Suppressor macrophage treated with lipopolysaccharide for 1 hour (primary cell): ENCODE results near the gene ABCA3.

ENCODE experiments used
- DNase-seq, 3 donors: peaks; one replicate each; pipeline ENCODE4 v3.0.0-alpha.2; 2020 to 2022

The ABCA3 gene

DNA sequence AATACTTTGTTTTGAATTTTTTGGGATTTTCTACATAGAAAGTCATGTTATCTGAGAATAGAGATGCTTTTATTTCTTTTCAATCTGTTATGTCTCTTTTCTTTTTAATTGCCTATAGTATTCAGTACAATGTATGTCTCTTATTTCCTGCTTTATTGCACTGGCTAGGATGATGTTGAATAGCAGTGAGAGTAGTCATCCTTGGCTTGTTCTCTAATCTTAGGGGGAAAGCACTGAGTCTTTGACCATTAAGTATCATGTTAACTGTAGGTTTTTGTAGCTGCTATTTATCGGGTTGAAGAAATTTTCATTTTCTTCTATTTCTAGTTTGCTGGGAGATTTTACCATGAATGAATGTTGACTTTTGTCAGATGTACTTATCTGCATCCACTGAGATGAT, 10.0 kb upstream of the ABCA3 start:
- DNase-seq = no peak

DNA sequence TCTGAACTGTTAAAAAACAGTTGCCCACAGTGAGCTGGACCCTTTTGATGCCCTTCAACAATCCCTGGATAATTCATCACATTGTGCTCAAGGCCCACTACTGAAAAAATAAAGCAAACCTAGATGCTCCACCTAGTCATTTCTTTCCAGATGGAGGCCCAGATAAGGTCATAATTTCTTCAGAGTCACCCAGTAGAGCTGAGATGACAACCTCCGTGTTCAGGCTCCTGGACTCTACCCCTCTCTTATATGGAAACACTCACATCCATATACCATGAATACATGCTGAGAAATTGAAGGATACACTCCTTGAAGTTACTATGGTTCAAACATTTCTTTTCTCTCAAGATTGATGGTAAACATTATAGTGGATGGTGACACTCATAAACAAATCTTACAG, 2.7 kb upstream of the ABCA3 start:
- DNase-seq = no peak

DNA sequence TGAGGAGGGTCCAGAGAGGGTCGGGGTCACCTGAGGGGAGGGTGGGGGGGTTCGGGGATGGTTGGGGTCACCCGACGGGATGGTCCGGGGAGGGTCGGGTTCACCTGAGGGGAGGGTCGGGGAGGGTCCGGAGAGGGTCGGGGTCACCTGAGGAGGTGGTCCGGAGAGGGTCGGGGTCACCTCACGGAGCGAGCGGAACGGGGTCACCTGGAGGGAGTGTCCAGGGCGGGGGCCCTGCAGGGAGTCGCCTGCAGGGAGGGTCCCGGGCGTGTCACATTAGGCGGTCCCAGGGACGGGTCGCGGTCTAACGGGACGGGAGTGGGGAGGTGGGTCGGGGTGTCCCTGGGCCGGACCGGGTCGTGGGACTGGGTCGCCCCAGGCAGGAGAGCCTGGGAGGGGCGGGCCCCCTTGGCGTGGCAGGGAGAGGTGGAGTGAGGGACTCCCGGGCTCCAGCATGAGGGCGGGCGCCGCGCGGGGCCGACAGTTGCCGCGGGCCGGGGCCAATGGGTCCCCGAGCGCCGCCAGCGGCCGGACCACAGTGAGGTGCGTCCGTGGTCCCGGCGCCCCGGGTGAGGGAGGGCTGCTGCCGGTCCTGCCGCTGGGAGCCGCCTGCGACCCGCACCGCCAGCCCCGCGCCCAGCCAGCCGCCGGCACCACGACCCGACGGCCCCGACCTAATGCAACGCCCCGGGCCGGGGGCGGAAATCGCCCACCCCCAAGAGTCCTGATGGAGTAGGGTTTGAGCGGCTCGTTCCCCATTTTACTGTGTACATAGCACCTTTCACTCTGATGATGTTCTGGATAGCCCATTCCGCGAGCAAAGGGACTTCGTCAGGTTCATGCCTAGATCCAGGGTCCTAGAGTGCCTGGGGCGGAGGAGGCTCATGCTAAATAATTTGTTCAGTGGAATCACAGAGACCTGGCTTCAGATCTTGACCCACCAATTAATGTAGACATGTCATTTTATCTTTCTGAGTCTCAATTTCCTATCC, 1.2 kb upstream of the ABCA3 start:
- peak in 1 of 3 donors; percentile 10 for DNase-seq

DNA sequence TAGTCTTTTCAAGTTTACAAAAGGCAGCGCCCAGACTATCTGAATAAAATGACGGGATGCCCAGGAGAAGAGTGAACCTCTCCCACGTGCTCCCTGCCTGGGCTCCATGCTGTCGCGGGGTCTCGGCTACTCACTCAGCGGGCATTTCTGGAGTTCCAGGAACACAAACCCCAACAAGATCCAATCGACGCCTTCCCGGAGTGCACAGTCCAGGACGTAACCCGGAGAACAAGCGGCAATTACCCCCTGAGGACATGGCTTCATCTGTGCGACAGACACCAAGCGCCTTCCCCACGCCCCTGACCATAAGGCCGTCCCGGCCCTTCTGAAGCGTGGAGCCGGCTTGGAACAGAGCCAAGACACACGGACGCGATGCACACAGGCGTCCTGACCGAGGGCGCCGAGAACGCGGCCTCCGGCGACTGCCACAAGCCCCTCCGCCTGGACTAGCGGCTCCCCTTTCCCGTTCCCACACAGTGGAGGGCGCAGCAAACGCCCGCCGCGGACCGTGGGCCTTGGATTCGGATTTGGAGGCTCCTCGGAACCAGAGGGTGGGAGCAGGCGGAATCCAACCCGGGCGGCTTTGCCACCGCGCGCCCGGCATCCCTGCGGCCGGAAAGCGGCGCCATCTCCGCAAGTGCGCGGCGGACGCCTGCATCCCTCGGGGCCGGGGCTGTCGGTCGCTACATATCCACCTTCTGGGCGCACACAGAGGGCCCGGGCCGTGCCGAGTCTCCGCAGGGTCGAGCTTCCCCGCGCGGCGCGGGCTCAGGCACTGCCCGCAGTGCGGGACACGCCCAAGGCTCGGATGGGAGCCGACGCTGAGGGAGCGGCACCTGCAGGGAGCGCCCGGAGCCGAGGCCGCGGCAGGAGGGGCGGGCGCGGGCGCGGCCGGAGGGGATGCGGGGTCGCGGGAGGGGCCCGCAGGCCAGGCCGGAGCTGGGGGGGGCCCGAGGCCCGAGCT, 725 bp downstream of the ABCA3 start:
- peak; percentile 26 to 62 (median 32) for DNase-seq

DNA sequence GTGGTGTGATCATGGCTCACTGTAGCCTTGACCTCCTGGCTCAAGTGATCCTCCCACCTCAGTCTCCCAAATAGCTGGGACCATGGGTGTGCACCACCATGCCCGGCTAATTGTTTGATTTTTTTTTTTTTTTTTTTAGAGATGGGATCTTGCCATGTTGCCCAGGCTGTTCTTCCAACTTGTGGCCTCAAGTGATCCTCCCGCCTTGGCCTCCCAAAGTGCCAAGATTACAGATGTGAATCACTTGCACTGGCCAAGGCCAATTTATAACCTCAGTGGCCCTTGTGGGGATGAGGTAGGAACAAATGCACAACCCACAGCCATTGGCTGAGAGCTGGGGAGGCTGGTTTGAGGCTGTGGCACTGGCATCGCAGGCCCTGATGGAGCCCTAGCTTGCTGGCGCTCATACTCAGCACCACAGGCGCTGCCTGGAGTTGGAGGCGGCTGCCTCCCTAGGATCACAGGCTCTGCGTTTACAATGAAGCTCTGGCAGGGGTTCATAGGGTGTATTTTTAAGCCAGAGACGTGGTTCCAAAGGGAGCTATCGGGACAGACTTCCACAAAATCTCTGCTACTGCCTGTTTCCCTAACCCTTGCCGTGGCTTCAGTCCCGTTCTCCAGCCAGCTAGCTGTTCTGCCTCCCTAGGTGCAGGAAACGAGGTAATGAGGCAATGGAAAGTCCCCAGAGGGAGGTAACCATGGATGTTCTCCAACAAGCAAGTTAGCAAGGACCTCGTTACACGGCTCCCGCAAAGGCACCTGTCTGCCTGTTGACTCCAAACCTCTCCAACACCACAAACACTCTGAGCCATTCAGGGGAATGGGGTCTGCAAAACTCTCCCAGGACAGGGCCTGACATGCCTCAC, 2.9 kb downstream of the ABCA3 start:
- no peak for DNase-seq

DNA sequence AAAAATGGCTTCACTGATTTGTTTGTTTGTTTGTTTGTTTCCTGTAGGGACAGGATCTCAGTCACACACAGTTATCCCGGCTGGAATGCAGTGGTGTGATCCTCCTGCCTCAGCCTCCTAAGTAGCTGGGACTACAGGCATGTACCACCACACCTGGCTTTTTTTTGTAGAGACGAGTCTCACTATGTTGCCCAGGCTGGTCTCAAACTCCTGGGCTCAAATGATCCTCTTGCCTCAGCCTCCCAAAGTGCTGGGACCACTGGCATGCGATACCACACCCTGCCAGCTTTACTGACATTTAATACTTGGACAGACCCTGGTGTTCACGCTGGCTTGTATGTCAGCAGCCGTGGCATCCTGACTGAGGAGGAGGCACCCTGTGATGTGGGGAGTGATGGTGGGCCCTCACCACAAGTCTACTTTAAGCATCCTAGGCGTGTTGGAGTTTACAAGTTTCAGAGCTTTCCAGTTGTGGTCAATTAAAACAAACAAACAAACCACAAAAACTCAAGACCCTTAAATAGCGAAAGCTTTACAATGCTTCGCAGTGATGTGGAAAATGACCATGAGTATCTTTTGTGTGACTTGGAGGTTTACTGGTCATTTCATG, 5.1 kb downstream of the ABCA3 start:
- DNase-seq = no peak

DNA sequence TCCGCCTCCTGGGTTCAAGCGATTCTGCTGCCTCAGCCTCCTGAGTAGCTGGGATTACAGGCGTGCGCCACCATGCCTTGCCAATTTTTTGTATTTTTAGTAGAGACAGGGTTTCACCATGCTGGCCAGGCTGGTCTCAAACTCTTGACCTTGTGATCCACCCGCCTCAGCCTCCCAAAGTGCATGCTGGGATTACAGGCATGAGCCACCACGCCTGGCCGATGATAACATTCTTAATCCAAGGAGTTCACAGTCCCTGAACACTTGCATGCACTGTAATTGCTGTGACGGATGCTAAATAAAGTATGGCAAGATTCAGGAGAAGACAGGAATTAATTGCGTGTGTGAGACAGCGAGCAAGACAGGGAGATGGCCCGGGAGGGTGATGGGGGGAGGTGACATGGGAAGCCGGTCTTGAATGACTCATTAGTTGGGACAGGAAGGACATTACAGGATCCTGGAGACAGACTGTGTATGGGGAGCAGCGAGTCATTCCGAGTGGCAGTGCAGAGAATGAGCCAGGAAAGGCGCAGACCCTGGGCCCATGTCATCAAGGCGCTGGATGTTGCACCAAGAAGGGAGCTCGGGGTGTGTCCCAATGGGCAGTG, 6.7 kb downstream of the ABCA3 start:
- peak in 2 of 3 donors; percentile 20 to 24 for DNase-seq

DNA sequence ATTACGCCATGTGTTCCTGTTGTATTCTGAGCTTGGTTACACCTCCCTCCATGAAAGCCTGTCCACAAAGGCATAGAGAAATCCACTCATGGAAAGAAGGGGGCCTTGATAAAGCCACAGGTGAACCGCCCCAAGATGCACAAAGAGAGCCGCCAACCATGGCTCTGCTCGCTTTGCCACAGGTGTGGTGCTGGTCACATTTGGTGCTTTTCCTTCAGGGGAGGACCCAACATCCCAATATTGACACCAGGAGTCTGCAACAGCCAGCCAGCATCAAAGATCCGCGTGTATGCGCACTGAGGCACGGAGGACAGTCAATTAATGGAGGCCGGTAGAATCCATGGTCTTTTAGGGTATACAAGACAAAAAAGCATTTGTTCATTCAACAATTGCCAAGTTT, 7.3 kb downstream of the ABCA3 start:
- no peak for DNase-seq

DNA sequence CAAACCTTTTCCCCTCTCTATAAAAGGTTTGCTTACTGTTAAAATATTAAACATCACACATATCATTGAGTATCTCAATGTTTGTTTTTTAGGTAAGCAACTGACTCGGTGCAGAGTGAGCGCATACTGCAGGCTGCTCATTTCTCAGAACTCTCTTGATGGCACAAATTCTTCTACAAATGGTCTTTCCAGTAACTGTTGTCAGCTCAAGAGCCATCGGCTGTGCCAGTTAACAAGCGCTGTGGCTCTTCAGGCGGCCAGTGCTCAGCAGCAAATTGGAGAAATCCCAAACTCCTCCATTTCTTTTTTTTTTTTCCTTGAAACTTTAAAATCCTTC, 8.6 kb downstream of the ABCA3 start:
- no peak for DNase-seq

DNA sequence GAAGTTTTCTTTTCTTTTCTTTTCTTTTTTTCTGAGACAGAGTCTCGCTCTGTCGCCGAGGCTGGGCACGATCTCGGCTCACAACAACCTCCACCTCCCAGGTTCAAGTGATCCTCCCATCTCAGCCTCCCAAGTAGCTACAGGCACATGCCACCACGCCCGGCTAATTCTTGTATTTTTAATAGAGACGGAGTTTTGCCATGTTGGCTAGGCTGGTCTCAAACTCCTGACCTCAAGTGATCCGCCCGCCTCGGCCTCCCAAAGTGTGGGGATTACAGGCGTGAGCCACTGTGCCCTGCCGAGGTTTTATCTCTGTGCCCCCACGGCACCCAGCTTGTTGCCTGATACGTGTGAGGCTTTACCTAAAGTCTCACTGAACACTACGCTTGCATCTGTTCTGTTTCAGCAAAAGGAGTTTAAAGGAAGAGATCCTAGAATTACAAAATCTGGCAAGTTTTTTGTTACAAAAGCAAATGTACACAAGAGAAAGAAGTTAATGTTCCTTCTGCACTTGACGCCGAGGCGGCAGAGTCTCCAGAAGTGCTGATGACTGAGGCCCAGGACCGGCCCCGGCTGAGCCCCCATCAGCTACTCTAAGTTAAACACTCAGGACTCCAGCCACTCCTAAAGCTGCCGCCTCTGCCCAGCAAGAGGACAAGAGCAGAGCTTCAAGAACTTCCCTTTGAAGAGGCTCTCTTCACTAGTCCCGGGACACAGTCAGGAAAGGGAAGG, 9.2 kb downstream of the ABCA3 start:
- no peak for DNase-seq

DNA sequence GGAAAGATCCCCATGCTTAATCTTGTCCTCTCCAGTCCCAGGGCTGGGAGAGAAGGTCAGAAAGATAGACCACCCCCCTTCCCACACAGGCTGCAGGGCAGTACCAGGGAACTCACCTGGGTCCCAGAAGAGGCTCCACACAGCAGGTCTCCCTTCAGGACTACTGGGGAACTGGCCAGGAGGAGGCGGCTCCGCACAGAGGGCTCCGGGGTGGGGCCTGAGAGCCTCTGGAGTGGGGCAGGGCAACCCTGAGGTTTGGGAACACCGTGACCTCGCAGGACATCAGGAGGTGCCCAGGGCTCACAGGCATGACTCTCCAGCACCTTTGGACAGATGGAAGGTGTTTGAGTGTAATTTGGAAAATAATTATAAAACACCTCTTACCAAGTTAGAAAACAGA, 11.0 kb downstream of the ABCA3 start:
- no peak for DNase-seq

DNA sequence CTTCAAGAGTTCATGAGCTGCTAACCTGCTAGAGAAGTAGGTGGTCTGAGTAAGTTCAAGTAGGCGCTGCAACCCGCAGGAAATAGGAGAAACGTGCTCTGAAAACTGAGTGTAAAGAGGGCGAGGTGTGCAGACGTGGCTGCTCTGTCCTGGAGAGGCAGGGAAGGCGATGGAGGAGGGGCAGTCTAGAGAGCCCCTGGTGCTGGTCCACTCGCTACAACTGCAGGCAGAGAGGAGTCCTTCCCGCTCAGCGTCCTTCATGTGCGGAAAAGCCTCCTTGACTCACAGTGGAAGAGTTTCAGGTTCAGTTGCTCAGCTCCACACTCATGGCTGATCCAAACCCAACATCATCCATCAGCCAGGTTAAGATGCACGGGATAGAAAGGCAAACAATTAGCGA, 12.1 kb downstream of the ABCA3 start:
- no peak for DNase-seq

DNA sequence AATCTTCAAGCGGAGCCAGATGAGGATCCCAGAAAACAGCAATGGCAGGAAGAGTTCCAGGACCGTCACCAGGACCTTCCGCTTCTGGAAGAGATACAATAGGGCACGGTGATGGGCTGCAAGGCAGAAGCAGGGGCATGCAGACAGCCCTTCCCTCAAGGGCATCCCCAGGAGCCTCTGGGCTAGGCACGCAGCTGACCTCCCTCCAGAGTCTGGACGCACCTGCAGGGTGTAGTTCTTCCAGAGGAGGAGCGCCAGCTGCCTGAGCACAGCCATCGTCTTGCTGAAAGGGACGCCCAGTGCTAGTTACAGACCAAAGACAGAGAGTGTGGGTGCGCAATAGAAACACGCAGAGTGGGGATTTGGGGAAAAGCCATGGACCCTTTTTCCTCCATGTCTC, 14.3 kb downstream of the ABCA3 start:
- DNase-seq = no peak

DNA sequence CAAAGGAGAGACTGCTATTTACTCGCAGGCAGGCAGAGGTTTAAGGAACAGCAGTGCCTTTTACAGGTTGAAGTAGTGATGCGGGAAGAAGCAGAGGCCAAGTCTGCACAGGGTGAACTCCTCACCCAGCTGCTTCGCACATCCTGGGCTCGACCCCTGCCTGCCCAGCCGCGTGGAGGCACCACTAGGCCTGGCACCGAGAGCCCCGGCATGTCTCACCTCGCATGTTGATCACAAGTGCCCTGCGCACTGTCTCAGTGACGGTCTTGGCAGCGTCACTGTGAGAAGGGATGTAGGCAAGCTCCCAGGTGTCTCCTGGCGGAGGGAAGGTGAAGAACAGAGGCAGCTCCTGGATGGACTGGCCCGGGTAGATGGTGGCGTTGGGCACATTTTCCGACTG, 14.7 kb downstream of the ABCA3 start:
- no peak for DNase-seq

DNA sequence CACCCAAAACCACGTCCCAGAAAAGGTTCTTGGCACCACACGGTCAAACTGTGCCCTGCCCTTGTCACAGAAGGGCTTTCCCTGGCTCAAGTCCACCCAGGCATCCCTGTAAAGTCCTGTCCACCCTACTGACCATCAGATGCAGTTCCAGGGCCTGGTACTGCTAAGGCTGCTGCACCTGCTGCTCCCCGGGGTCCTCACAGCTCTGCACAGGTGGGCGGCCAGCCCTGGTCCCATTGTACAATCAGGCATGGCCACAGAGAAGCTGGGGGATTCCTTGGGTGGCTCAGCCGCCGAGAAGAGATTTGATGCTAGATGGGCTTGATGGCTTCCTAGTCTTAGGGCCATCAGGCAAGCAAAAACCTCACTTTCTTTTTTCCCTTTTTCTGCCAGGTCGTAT, 15.3 kb downstream of the ABCA3 start:
- DNase-seq = no peak

DNA sequence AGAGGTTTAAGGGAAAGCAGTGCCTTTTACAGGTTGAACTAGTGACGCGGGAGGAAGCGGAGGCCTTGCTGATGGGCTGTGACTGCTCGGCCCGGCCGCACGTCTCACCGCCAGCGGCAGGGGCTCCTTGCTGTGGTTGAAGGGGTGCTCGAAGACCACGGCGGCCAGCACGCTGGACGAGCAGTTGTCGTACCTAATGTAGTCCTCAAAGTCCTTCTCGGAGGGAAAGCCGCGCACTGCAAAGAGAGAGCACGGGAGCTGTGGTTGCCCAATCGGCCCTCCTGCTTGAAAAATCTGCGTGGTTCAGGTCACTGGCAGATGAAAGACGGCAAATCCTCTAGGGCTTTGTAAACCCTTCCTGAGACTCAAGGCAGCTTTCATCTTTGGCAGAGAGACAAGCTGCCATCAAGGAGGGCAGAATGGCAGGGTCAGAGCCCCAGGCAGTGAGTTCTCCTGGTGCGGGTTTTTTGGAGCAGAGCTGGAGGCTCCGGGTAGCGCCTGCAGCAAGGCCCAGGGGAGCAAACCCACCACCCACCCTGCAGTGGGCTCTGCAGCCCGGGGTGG, 16.1 kb downstream of the ABCA3 start:
- no peak for DNase-seq

DNA sequence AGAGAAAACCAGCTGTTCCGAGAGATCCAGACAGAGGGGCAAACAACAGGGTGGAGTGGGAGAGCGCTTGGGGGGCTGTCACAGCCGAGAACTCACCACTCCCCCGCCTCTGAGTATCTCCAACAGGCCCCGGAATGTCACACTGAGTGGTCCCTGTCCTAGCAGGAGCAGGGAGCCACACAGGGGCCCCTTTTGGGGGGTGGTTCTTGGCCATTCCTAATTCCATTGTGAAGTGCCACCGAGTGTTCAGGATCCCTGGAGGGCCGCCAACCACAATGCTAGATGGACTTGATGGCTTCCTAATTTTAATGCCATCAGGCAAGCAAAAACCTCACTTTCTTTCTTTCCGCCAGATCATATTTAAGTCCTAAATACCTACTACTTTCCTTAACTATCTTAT, 16.8 kb downstream of the ABCA3 start:
- DNase-seq = no peak

DNA sequence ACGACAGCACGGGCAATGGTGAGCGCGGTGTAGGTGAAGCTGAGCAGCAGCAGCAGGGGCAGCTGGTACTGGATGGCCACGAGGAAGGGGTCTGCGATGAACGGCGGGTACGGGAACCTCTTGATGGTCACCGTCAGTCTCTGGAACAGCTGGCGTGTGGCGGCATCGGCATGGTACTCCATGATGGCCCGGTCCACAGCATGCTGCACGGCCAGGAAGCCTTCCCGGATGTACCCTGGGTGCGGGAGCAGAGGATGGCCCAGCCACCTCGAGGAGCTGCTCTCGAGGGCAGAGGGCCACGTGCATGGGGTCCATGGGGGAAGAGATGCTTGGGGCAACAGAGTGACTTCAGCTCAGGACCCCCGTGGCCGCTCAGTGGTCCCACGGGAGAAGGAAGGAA, 20.9 kb downstream of the ABCA3 start:
- DNase-seq = no peak

DNA sequence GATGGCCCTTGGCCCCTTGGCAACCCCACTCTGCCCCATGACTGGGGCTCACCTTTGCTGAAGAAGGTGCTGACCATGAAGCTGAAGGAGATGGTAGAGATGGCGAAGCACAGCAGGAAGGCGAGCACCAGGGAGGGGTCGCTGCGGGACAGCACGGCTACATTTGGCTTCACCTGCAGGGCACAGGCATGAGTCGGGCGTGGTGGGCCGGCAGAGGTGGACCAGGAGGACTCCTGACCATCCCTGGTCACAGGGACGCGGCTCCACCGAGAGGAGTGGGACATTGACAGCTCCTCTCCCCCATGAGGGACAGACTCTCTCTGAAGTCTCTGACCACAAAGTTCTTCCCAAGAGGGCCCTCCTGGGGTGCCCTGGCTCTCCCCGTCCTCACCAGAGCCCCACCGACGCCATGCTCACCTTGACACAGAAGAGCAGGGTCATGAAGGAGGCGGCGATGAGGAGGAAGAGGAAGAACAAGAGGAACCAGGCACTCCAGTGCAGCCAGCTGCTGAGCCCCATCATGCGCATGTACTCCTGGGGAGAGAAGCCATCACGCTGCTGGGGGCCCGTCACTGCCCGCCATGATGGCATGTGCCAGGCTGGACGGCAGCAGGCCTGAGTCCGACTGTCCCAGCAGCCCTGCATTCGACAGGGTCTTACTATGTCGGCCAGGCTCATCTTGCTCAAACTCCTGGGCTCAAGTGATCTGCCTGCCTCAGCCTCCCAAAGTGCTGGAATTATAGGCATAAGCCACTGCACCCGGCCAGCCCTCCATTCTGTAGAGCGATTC, 23.1 kb downstream of the ABCA3 start:
- no peak for DNase-seq
